IPS-NIHi11 (cell line): ENCODE measurements around the gene APBB2.
A peak's percentile ranks its signal among the peaks of the same experiment; 100 is the strongest.

Experiments used
- DNase-seq: peaks from one replicate; pipeline ENCODE4 v3.0.0; 2012; ENCODE audit warnings: mixed read lengths, low spot score

APBB2 gene

DNA sequence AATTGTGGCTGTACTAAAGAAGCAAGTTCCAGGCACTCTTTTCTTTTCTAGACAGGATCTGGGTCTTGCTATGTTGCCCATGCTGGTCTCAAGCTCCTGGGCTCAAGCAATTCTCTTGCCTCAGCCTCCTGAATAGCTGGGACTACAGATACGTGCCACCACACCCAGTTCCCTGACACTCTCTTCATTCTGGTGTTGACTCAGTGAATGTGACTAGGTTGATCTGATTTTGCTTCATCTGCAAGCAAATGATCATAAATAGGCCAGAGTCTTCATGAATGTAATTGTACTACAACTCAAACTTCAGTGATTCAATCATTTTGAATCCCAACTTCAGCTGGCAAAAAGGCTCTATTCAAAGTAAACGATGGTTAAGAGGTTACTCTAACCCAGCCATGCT lies 78.5 kb downstream of the APBB2 start:
- no peak for DNase-seq

DNA sequence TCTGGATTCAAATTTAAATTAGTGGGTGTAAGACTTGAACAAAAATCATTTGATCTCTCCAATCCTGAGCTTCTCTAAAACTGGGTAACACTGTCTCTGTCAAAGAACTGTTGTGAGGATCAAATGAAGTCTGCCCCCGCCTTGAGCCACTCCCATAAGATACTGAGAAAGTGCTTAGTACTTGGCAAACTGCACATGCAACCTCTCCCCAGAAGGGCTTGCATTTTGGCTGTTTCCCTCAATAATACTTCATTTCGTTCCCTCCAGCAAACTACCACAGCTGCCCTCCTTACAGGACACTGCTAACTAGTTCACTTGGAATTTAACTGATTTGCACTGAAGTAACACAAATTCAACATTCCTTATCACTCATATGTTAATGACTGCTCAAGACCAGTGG lies 79.8 kb downstream of the APBB2 start:
- DNase-seq, result no peak

DNA sequence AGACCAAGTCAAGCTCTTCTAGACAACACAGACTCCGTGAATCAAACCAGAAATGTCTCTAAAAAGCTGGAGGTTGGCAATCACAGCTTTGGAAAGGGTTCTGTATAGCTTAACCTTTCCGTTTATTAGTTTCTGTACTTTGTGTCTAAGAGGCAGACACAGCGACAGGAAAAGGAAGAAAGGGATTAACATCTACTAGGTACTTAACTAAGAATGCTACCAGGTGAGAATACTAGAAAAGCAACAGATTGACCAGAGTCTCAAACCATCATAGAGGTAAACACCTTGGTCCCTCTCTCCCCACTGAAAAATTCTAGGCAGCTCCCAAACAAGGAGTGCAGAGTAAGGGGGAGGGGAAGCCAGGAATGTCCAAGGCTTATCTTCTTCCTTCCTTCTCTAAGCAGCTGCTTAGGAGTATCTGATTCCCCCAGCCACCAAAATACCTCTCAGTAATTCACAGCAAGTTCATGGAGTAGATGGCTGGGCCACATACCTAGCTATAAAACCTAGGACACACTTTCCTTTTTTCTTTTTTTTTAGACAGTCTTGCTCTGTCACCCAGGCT lies 80.8 kb downstream of the APBB2 start:
- peak; percentile 38 for DNase-seq

- DNase-seq, result no peak
These were observed 82.2 kb downstream of the APBB2 start for GRCh38 chr4:41132055-41132683.

GRCh38 chr4:41129936-41130440 lies 84.4 kb downstream of the APBB2 start:
- DNase-seq, result no peak

- no peak for DNase-seq
These were observed 85.1 kb downstream of the APBB2 start for GRCh38 chr4:41129128-41129754.

GRCh38 chr4:41125558-41126311 lies 88.6 kb downstream of the APBB2 start:
- DNase-seq, result no peak

DNA sequence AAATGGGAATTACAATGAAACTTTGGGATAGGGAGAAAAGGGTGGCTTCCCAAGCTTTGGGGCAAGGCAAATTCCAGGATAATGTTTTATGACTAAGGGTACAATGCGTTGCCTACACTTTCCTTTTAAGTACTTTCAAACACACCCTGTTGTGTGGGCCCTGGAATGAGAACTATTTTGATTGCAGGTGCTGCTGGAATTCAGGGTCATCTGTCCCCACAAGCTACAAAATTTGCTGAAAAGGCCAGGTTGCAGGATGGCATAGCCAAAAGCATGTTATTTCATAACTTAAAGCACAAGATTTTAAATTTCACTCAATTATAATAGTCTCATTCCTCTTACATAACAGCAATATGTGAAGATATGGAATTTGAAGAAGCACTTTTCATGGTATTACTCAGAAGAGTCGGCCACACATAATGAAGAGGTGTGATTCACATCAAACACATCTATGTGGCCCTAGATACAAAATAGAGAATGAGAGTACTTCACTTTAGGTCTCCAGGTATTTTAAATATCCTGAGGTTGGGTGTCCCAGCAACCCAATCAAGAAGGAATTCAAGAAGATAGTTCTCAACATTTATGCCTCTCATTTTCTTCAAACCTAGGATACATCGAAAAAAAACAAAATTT lies 89.3 kb downstream of the APBB2 start:
- peak; percentile 51 for DNase-seq

- peak; percentile 37 for DNase-seq
These were observed 91.6 kb downstream of the APBB2 start for GRCh38 chr4:41122775-41123174.

DNA sequence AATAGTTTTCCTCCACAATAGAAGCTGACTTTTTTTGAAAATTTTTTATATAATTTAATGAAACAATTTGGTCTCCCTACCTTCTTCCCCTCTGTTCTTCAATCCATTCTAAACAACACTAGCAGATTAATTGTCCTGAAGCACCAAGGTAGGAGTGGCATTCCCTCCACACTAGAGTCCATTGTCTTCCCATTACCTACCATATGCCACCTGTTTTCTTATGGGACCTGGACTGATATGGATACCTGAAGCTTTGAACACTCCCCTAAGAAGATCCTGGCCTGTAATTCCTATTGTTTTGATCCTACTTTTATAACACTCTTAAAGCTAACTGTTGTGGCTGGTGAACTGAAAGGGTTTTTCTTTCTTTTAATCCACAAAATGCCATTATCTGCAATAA lies 92.0 kb downstream of the APBB2 start:
- no peak for DNase-seq

GRCh38 chr4:41121906-41122305 lies 92.4 kb downstream of the APBB2 start:
- DNase-seq, result no peak

GRCh38 chr4:41120297-41121217 lies 93.8 kb downstream of the APBB2 start:
- no peak for DNase-seq

GRCh38 chr4:41119867-41120295 lies 94.5 kb downstream of the APBB2 start:
- no peak for DNase-seq

- DNase-seq, result no peak
These were observed 102.6 kb downstream of the APBB2 start for GRCh38 chr4:41111791-41112190.

DNA sequence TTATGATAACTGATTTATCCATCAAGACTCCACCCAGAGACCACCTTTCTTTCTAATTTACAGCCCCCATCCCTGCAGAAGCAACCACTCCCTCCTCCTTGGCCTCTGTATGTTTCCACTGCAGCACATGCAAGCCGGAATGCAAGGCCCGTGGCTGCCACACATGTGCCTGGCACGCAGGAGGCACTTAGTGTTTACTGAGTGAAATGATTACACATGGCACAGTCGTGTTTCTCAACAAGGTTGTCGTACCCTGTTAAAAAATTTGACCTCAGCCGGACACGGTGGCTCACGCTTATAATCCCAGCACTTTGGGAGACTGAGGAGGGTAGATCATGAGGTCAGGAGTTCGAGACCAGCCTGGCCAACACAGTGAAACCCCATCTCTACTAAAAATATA lies 104.3 kb downstream of the APBB2 start:
- no peak for DNase-seq

DNA sequence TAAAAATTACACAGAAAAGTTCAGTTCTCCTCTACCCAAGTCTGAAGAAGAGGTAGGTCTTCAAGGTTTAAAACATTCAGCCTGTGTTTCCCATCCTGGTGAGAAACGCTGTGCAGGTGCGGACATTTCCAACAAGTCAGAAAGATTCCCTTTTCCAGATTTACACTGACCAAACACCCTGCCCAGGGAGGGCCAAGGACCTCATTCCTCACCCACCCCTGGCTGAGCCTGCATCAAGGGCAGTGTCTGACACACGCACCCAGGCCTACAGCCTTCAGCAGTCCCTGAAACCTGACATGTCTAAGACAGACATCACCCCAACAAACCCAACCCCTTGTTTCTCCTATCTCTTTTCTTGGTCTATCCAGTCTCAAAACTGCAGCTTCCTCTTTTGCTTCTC lies 105.9 kb downstream of the APBB2 start:
- no peak for DNase-seq

DNA sequence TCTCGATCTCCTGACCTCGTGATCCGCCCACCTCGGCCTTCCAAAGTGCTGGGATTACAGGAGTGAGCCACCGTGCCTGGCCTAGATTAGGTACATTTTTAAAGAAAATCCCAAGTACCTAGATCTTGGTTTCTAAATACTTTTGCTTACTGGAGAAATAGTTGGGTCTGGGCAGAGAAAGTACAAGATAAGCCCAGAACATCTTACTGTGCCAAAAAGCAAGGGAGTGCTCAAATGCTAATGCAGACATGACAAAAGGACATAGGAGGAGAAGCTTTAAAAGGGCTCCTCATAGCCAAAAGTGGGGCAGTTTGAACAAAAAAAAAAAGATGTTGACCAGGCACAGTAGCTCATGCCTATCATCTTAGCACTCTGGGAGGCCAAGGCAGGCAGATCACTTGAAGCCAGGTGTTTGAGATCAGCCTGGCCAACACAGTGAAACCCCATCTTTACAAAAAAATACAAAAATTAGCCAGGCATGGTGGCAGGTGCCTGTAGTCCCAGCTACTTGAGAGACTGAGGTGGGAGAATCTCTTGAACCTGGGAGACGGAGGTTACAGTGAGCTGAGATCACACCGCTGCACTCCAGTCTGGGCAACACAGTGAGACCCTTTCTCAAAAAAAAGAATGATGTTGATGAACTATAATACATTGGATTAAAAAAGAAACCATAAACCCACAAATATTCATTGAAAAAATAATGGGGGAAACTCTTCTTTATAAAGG lies 107.5 kb downstream of the APBB2 start:
- DNase-seq, result no peak

- no peak for DNase-seq
These were observed 108.3 kb downstream of the APBB2 start for GRCh38 chr4:41106081-41106480.

DNA sequence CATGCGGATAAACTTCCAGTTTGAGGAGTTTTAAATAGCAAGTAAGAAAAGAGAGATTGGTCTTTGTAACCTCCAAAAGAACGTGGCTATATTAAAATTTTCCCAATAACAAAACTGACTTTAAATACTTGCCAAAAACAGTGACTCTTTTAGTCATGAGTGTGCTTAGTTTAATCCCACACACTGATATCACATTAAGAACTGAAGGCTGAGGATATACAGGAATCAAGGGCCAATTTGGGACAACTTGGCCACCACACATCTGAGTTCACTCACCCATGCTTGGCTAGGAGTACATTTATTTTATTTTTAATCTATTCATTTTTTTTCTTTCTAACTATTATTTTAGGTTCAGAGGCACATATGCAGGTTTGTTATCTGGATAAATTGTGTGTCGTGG lies 110.2 kb downstream of the APBB2 start:
- no peak for DNase-seq

- DNase-seq, result no peak
These were observed 110.7 kb downstream of the APBB2 start for GRCh38 chr4:41103657-41104056.
